Lung (tissue), 12 donors: ENCODE results near the gene GPC2. TPM values are rescaled to one million over a fixed set of nuclear protein-coding genes. Genes with fewer than 3 reads are reported as not detected.

ENCODE experiments used
- ATAC-seq: fragments of 200-7000 bp; cut with Tn5 transposase; one replicate; pipeline ENCODE4 v1.9.1; 2020; ENCODE audit warnings: moderate number of reproducible peaks; ENCODE audit not compliant: insufficient read depth, low FRiP score
- DNase-seq, 3 donors: peaks; one replicate each; pipeline ENCODE4 v3.0.0-alpha.2; 2013 to 2017
- H3K27ac ChIP-seq, 2 donors: one replicate each; pipeline ENCODE4 v1.5.1; 2013; ENCODE audit warnings: mild to moderate bottlenecking in 2 of 2, moderate library complexity in 2 of 2, control low read depth in 1 of 2, inconsistent platforms in 1 of 2, low read depth in 1 of 2, low read length in 1 of 2
- H3K27me3 ChIP-seq, 3 donors: one replicate each; pipeline ENCODE4 v1.5.1; 2013; ENCODE audit warnings: low read length in 2 of 3; ENCODE audit not compliant: control insufficient read depth in 3 of 3, insufficient read depth in 3 of 3
- H3K36me3 ChIP-seq, 4 donors: one replicate each; pipeline ENCODE4 v1.5.1; 2013; ENCODE audit warnings: low read length in 4 of 4, mild to moderate bottlenecking in 1 of 4, moderate library complexity in 1 of 4; ENCODE audit not compliant: control insufficient read depth in 4 of 4, insufficient read depth in 4 of 4
- H3K4me1 ChIP-seq, 5 donors: one replicate each; pipeline ENCODE4 v1.5.1; 2013; ENCODE audit warnings: low read length in 5 of 5, mild to moderate bottlenecking in 2 of 5, moderate library complexity in 1 of 5; ENCODE audit not compliant: control insufficient read depth in 5 of 5, insufficient read depth in 5 of 5
- H3K4me3 ChIP-seq: one replicate; pipeline ENCODE4 v1.5.1; 2013; ENCODE audit warnings: mild to moderate bottlenecking, control low read depth, moderate library complexity
- H3K9ac ChIP-seq, 2 donors: one replicate each; pipeline ENCODE4 v1.5.1; 2013; ENCODE audit warnings: low read length in 2 of 2, control low read depth in 1 of 2; ENCODE audit not compliant: insufficient read depth in 1 of 2
- H3K9me3 ChIP-seq, 4 donors: one replicate each; pipeline ENCODE4 v1.5.1; 2013; ENCODE audit warnings: low read length in 3 of 4, mild to moderate bottlenecking in 1 of 4, moderate library complexity in 1 of 4; ENCODE audit not compliant: control insufficient read depth in 4 of 4, insufficient read depth in 3 of 4
- WGBS, 2 donors: extraction: QIAGEN DNeasy Blood & Tissue Kit; methylation state at CpG; one replicate each; pipeline ENCODE4 v1.1.7; 2013; 5-methylcytosine and 5-hydroxymethylcytosine counted together
- polyA plus RNA-seq, 2 donors: library from polyadenylated mRNA; stranded (reverse); fragments of 200-250 nt; gene quantifications; one replicate each; pipeline ENCODE4 v1.2.1, GENCODE V29; 2013
- total RNA-seq, 2 donors: library from RNA; depleted of rRNA in 1 of 2; stranded (reverse); fragments of >200 nt in 1 of 2; gene quantifications; one replicate each; pipeline ENCODE4 v1.2.1, GENCODE V29; 2014 to 2021
- TF ChIP-seq, protein P1 (sequence below): IDR thresholded peaks from 2 replicates; pipeline ENCODE4 v1.5.1; 2012; ENCODE audit warnings: mild to moderate bottlenecking; ENCODE audit errors: control extremely low read depth, extremely low read depth
- donor health status: control.
- donor health status: control.
- donor health status: Bipolar disorder and iron deficiency.
- donor health status: healthy.
- donor health status: DM: yes; HTN: yes; CAD: no.

The GPC2 gene
- total and polyA plus RNA-seq, 4 donors, result 0.61 to 2.1 (median 1.0) TPM

DNA sequence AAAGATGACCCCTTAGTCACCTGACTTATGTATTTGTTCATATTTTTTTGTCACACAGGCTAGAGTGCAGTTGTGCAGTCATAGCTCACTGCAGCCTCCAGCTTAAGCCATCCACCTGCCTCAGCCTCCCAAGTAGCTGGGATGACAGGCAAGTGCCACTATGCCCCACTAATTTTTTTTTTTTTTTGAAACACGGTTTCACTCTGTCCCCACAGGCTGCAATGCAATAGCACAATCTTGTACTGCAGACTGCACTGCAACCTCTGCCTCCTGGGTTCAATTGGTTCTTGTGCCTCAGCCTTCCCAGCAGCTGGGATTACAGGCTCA is 48.6 kb downstream of the GPC2 start:
- 65 to 73% methylated on average over 1 of the region's 1 CpG for WGBS, 2 donors
- no peak overlapping the region for H3K4me3 ChIP-seq

DNA sequence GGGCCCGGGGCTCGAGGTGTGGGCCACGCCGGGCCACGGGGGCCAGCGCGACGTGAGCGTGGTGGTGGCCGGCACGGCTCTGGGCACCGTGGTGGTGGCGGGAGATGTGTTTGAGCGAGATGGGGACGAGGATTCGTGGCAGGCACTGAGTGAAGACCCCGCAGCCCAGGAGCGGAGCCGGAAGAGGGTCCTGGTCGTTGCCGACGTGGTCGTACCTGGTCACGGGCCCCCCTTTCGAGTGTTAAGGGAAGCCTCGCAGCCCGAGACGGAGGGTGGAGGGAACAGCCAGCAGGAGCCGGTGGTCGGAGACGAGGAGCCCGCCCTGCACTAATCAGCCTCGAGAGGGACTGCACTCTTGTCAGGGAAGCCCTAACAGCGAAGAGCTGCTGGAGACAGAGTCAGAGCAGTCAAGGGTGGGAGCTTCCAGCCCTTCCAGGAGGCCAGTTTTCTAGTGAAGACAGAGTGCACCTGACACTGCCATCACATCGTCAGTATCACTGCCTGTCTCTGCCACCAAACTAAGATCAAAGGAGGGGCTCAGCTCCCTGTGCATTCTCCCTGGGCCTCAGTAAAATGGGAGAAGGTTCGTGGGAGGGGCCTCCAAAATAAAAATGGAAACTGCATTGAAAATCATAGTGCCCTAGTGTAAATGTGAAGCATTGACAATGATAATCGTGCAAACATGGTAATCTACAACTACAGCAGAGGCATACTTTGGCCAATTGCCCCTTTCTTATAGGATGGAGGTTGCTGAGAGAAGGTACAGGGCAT is 49.1 kb downstream of the GPC2 start:
- H3K4me3 ChIP-seq, result peak overlapping the region; percentile 80
- TF ChIP-seq, protein P1, sequence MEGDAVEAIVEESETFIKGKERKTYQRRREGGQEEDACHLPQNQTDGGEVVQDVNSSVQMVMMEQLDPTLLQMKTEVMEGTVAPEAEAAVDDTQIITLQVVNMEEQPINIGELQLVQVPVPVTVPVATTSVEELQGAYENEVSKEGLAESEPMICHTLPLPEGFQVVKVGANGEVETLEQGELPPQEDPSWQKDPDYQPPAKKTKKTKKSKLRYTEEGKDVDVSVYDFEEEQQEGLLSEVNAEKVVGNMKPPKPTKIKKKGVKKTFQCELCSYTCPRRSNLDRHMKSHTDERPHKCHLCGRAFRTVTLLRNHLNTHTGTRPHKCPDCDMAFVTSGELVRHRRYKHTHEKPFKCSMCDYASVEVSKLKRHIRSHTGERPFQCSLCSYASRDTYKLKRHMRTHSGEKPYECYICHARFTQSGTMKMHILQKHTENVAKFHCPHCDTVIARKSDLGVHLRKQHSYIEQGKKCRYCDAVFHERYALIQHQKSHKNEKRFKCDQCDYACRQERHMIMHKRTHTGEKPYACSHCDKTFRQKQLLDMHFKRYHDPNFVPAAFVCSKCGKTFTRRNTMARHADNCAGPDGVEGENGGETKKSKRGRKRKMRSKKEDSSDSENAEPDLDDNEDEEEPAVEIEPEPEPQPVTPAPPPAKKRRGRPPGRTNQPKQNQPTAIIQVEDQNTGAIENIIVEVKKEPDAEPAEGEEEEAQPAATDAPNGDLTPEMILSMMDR, result no peak
- H3K27ac ChIP-seq, result peak overlapping the region; percentile 59 to 99
- peaks cover 0 to 15% (median 5%) of the 10 kb centered on the region in 5 donors for H3K4me1 ChIP-seq
- no peaks in the 10 kb centered on the region for H3K36me3 ChIP-seq
- no peak for ATAC-seq
- H3K9ac ChIP-seq, result peak overlapping the region in 1 of 2 donors; percentile 46
- no peaks in the 10 kb centered on the region for H3K9me3 ChIP-seq
- H3K27me3 ChIP-seq, result no peaks in the 10 kb centered on the region
- DNase-seq, result peak; percentile 31 to 43 (median 41)
- WGBS, 2 donors, result 3 to 5% methylated on average over 35 to 37 of the region's 37 CpGs

More for the DNA sequence above, 48.6 kb downstream of the GPC2 start:
- no peak for DNase-seq
- ATAC-seq, result no peak
- H3K27me3 ChIP-seq, result no peaks in the 10 kb centered on the region
- no peaks in the 10 kb centered on the region for H3K9me3 ChIP-seq
- H3K36me3 ChIP-seq, result no peaks in the 10 kb centered on the region
- TF ChIP-seq, protein P1, result no peak
- H3K9ac ChIP-seq, result no peak overlapping the region
- no peak overlapping the region for H3K27ac ChIP-seq
- peaks cover 0 to 15% (median 5%) of the 10 kb centered on the region in 5 donors for H3K4me1 ChIP-seq

DNA sequence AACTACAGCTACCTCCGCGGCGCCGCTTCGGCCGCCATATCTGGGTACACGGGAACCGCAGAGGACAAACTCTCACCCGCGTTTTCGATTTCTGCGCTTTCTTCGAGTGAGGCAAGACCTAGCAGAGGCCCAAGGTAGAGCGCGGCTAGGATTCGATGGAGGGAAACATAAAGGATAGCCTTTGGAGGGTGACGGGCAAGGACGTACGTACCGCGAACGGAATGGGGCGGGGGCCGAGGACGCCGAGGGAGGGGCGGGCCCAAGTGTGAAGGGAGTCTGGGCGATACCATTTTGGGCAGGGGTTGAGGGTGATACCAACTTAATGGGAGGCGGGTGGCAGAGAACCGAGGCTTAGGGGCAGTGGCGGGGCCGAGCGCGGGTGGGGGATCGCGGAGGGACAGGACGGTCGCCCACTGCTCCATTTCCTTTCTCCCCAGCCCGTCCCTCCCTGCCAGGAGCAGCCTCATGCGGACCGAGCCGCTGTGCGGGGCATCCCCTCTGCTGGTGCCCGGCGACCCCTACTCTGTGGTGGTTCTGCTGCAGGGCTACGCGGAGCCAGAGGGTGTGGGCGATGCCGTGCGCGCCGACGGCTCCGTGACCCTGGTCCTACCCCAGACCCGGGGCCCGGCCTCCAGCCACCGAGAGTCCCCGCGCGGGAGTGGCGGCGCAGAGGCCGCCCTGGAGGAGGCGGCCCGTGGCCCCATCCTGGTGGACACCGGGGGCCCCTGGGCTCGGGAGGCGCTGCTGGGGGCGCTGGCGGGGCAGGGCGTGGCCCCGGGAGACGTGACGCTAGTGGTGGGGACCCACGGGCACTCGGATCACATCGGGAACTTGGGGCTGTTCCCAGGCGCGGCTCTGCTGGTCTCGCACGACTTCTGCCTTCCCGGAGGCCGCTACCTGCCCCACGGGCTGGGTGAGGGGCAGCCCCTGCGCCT is 50.0 kb downstream of the GPC2 start, which contains the start of gene MBLAC1:
Gene MBLAC1 (plus strand): TSS at position 37 of the 935 bp plus-strand sequence. CDS start 429 bp downstream, at position 466.
- WGBS, 2 donors, result 1% methylated on average over 65 to 85 of the region's 85 CpGs
- H3K4me1 ChIP-seq, result peaks cover 0 to 15% (median 5%) of the 10 kb centered on the region in 5 donors

More for the DNA sequence above, 50.0 kb downstream of the GPC2 start, which contains the start of gene MBLAC1:
- Histone ChIP-seq H3K27ac (peak within 1 kb of the TSS; percentile 95 to 99), H3K27me3 (no peaks in the 10 kb centered on the region), H3K9me3 (no peaks in the 10 kb centered on the region), H3K4me3 (peak within 1 kb of the TSS; percentile 80), H3K9ac (peak within 1 kb of the TSS; percentile 56 to 95), H3K36me3 (peaks cover 0 to 8% (median under 1%) of the 10 kb centered on the region in 4 donors)
- peak; percentile 94 for ATAC-seq
- TF ChIP-seq, protein P1, result no peak
- peak; percentile 93 to 97 (median 95) for DNase-seq
